ENCODE measurements around the gene KRT74.
"Not testable (repeated sequence)": the region's sequence is repeated elsewhere in the genome, so short reads cannot be mapped to it uniquely, and the experiment has no call there.

The KRT74 gene

GRCh38 chr12:52604859-52605258, 31.2 kb upstream of the KRT74 start:
- FAIRE-seq (no peak), DNase-seq (ENCODE audit: insufficient read length, low spot score) (no peak)

- DNase-seq (ENCODE audit: insufficient read length, low spot score) (no peak), FAIRE-seq (no peak)
These were observed 29.7 kb upstream of the KRT74 start for GRCh38 chr12:52603314-52603713.

DNA sequence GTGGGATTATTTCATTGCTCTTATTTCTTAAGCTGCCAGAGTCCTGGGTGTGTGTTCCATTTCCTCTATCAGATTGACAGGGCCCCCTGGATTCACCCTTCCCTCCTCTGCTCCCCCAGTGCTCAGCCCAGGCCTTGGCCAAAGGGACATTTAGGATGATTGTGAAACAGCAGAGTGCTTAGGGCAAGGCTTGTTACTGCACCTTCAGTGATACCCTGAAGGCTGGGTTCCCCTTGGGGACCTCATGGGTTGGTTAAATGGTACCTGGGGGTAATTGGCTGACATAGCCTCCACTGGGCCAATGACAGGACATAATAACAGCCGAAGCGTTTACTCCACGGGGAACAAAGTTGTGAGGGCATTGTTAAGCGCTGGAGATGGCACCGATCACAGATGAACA, 28.9 kb upstream of the KRT74 start:
- DNase-seq (ENCODE audit: insufficient read length, low spot score) (no peak), FAIRE-seq (no peak)

DNA sequence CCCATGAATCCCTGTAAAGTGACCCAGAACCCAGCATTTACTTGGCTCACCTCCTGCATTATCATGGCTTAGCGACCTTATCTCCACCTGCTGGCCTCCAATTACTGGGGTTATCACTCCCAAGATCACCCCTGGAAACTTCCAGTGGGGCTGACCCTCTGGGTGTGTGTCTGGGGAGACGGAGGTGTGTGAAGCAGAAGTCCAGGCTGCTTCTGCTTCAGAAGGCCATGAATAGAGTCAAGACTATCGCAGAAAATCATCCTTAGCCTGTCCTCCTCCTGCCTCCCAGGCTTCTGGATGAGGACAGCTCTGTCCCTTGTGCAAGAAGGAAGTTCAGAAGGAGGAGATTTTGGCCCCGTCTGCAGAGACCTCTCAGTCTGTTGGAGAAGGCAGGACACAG, 28.0 kb upstream of the KRT74 start:
- FAIRE-seq, result no peak
- DNase-seq (ENCODE audit: insufficient read length, low spot score), result no peak

DNA sequence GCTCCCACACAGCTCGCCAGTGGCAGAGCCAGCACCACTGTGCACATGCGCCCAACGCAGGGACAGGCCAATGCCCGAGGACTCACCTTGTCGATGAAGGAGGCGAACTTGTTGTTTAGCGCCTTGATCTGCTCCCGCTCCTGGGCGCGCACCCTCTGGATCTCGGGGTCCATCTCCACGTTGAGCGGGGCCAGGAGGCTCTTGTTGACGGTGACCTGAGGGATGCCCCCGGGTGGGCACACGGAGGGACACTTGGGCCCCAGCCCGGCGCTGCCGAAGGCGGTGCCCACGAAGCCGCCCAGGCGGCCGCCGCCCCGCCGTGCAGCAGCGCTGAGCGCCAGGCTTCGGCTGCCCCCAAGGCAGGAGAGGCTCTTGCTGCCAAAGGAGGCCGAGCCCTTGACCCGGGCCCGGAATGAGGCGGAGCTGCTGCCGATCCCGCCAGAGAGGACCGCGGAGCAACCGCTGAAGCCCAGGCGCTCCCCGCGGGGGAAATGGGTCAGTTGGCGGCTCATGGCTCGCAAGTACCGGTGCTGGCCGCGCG, 27.4 kb upstream of the KRT74 start, which contains the start of gene KRT72:
Gene KRT72, minus strand, starts transcription at position 523 of the 541 bp plus-strand sequence. Its CDS starts 11 bp downstream, at position 512.
- no peak for FAIRE-seq
- DNase-seq (ENCODE audit: insufficient read length, low spot score), result no peak

DNA sequence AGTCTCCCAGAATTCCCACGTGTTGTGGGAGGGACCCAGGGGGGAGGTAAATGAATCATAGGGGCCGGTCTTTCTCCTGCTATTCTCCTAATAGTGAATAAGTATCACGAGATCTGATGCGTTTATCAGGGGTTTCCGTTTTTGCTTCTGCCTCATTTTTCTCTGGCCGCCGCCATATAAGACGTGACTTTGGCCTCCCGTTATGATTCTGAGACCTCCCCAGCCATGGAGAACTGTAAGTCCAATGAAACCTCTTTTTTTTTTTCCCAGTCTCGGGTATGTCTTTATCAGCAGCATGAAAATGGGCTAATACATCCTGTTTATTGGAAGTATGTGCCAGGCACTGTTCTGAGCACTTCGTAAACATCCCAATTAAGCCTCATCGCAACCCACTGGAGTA, 26.8 kb upstream of the KRT74 start:
- no peak for FAIRE-seq
- no peak for DNase-seq (ENCODE audit: insufficient read length, low spot score)

GRCh38 chr12:52600071-52600470, 26.4 kb upstream of the KRT74 start:
- DNase-seq (ENCODE audit: insufficient read length, low spot score), result no peak
- FAIRE-seq, result no peak

DNA sequence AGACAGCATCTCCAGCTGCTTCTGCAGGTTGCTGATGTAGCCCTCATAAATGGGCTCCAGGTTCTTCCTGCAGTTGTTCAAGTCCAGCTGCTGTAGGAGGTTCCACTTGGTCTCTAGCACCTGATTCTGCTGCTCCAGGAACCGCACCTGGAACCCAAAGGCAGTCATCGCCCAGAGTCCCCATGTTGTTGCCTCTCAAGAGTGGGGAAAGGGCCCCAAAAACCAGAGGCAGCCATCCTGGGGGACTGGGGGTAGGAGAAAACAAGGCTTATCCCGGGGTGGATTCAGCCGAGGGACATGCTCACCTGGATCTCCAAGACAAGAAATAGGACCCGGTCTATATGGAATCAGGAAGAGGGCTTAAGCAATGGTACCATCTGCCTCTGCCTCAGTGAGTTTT, 25.3 kb upstream of the KRT74 start:
- DNase-seq (ENCODE audit: insufficient read length, low spot score), result no peak
- no peak for FAIRE-seq

GRCh38 chr12:52594237-52594636, 20.6 kb upstream of the KRT74 start:
- FAIRE-seq; DNase-seq (ENCODE audit: insufficient read length, low spot score): not testable (repeated sequence)

GRCh38 chr12:52591521-52591920, 17.9 kb upstream of the KRT74 start:
- no peak for DNase-seq (ENCODE audit: insufficient read length, low spot score)
- no peak for FAIRE-seq

DNA sequence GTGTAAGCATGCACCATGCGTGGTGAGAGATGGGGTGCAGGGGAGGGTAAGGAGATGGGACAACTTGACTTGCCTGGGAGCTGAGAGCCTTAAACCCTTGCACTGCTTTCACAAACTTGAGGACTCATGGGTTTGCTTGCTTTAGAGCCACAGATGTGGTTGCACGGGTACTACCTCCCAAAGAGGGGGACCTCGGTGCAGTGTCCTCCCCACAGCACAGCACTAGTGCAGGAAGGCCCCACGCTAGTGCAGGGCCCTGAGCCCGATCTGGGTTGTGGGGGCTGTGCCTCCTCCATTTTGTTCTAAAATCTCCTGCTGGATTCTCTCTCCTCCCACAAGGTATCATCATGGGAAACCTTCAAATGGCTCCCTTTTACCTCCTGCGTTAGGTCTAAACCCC, 16.4 kb upstream of the KRT74 start:
- DNase-seq (ENCODE audit: insufficient read length, low spot score), result no peak
- FAIRE-seq, result no peak

DNA sequence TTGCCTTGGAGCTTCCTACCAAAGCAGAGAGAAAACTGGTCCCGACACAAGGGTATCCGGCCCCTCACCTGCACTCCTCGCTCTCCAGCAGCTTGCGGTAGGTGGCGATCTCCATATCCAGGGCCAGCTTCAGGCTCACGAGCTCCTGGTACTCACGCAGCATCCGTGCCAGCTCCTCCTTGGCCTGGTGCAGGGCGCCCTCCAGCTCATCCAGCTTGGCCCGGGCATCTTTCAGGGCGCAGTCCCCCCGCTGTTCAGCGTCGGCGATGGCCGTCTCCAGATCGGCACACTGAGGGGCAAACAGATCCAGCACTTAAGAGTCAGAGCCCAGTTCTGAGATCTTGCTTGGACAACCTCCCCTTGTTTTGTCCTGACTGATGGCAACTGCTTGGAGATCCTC, 13.9 kb upstream of the KRT74 start:
- no peak for DNase-seq (ENCODE audit: insufficient read length, low spot score)
- no peak for FAIRE-seq

GRCh38 chr12:52585946-52586345, 12.3 kb upstream of the KRT74 start:
- no peak for DNase-seq (ENCODE audit: insufficient read length, low spot score)
- FAIRE-seq, result no peak

GRCh38 chr12:52585066-52585465, 11.4 kb upstream of the KRT74 start:
- DNase-seq (ENCODE audit: insufficient read length, low spot score) (no peak), FAIRE-seq (no peak)

- FAIRE-seq (no peak), DNase-seq (ENCODE audit: insufficient read length, low spot score) (no peak)
These were observed 10.6 kb upstream of the KRT74 start for GRCh38 chr12:52584156-52584682.

DNA sequence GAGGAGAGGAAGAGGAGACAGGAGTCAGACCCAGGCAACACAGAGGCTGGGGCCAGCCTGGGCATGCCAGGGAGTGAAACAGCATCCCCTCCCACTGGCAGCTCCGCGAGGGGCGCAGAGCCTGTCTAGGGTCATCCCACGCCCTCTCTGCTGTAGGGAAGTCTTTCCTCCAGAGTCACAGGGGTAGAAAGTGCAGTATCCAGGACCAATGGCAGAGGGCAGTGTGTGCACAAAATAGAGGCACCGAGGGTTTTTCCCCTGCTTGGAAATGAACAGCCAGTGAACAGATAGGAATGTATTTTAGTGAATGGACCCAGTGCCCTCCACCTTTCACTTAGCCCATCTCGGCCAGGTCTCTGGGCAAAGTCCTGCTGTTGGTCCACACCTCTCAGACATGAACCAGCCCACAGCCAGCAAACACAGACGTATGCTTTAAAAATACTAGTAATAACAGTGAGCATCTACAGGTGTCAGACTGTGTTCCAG, 9.4 kb upstream of the KRT74 start:
- FAIRE-seq, result no peak
- peak; percentile 26 for DNase-seq (ENCODE audit: insufficient read length, low spot score)

GRCh38 chr12:52582486-52582885, 8.8 kb upstream of the KRT74 start:
- FAIRE-seq (no peak), DNase-seq (ENCODE audit: insufficient read length, low spot score) (no peak)

DNA sequence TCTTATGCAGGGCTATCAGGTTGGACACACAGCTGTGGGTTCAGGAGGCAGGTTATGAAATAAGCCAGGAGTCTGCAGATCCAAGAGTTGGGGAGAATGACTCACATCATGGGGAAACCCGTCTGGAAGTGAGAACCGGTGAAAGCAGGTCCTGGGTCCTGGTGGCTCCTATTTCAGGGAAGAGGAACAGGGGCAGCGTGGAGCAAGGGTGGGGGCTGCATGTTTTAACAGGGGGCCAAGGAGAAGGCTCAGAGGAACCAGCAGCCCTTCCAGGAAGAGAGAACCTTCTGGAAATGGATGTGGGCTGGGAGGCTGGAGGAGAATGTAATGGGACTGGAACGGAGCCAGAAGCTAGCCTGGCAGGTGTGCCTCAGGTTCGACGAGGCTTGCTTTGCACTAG, 7.8 kb upstream of the KRT74 start:
- FAIRE-seq, result no peak
- DNase-seq (ENCODE audit: insufficient read length, low spot score), result no peak

DNA sequence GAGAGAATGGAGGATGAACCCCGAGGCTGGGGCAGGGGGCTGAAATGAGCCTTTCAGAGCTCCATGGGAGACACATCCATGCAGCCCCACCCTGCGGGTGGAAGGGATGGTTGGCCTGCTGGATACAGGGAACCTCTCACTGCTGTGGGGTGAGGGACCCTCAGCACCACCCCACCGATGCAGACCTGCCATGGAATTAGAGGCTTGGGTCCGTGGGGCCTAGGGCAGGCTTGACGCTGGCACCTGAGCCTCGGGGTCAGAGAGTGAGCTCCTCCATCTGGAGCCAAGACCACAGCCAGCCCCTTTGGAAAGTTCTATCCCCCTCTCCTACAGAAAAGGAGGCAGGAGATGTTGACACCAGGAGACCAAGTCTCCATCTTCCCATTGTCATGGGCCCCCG, 7.4 kb upstream of the KRT74 start:
- FAIRE-seq, result no peak
- DNase-seq (ENCODE audit: insufficient read length, low spot score), result no peak

DNA sequence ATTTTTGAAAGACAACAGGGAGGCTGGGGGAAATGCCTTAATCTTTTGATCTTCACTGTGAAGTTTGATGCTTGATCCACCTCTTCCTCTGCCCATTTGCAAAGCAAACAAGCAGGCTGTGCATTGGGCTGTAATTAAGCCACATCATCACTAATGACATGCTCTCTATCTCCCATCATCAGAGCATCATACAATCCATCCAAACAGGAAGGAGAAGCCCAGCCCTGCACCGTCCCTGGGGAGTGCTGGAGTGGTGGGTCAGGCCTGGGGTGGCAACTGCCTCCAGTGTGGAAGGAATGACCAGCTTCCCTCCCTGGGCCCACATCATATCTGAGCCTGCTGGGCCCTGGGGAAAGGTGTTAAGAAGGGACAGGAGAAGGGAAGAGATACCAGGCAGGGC, 6.9 kb upstream of the KRT74 start:
- FAIRE-seq (no peak), DNase-seq (ENCODE audit: insufficient read length, low spot score) (no peak)

- DNase-seq (ENCODE audit: insufficient read length, low spot score), result no peak
- FAIRE-seq, result no peak
These were observed 6.1 kb upstream of the KRT74 start for GRCh38 chr12:52579468-52580465.

DNA sequence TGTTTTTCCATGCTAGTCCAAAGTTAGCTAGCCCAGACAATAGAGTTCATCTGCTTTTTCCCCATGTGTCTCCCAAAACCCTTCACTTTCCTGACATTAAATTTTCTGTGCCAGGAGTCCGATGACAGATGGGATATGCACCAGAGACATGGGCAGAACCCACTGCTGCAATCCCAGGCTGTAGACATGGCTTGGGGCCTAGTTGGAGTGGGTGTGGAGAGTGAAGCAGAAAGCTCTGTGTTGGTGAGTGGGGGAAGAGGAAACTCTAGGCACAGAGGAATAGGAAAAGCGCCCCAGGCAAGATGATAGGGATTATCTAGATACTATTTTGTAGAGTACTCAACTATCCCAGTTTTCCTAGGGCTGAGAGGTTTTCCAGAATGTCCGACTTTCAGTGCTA, 4.8 kb upstream of the KRT74 start:
- no peak for FAIRE-seq
- no peak for DNase-seq (ENCODE audit: insufficient read length, low spot score)

Data from GM19239 (cell line).